Upper lobe of left lung (tissue), 4 donors: Measurements from ENCODE around the gene LPAR3.

ENCODE experiments used
- EP300 ChIP-seq, 4 donors: sonication (generic); formaldehyde crosslinking; IDR thresholded peaks; one replicate each; pipeline ENCODE4 v1.5.1; 2017; ENCODE audit warnings: antibody characterized with exemption in 4 of 4, control low read depth in 2 of 4
- POLR2A ChIP-seq, 4 donors: fragments of 450-650 bp; IDR thresholded peaks; one replicate each; pipeline ENCODE4 v1.5.1; 2016 to 2017; ENCODE audit warnings: antibody characterized with exemption in 4 of 4, mild to moderate bottlenecking in 2 of 4
- TF ChIP-seq, protein P1 (sequence below), 6 experiments: fragments of 450-650 bp in 4 of 6; fragments of 200-600 bp in 2 of 6; sonication (generic) in 2 of 6; IDR thresholded peaks; one replicate each; pipeline ENCODE4 v1.5.1; 2016 to 2019; ENCODE audit warnings: antibody characterized with exemption in 6 of 6

DNA sequence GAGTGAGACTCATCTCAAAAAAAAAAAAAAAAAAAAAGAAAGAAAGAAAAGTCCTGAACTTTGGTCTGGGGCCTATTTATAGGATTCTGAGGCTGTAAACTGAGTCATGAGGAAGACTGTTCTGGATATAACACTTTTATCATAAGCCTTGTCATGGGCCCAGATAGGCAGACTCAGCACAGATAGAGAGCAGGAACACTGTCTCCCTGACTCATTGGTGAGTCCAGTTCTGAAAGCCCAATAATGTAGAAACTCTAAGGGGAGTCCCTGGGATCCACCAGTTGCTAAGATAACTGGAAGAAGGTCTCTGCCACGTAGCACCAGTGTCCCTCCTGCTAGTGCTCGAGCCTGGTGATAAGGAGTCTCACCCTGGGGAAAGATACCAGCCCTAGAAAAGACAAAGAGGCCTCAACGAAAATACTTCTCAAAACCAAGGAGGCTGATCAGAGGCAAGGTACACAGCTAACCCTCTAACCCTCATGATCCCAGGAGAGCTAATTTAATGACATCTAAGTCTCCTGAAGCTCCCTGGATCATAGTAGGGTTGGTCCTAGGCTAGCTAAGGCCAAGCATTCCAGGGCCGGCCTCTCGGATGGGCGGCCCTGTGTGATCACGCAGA, 43.5 kb downstream of the LPAR3 start:
- TF ChIP-seq, protein P1, sequence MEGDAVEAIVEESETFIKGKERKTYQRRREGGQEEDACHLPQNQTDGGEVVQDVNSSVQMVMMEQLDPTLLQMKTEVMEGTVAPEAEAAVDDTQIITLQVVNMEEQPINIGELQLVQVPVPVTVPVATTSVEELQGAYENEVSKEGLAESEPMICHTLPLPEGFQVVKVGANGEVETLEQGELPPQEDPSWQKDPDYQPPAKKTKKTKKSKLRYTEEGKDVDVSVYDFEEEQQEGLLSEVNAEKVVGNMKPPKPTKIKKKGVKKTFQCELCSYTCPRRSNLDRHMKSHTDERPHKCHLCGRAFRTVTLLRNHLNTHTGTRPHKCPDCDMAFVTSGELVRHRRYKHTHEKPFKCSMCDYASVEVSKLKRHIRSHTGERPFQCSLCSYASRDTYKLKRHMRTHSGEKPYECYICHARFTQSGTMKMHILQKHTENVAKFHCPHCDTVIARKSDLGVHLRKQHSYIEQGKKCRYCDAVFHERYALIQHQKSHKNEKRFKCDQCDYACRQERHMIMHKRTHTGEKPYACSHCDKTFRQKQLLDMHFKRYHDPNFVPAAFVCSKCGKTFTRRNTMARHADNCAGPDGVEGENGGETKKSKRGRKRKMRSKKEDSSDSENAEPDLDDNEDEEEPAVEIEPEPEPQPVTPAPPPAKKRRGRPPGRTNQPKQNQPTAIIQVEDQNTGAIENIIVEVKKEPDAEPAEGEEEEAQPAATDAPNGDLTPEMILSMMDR (IDR thresholded peaks at IDR 0.05): no peak
- no peak for TF ChIP-seq POLR2A (IDR thresholded peaks at IDR 0.05)
- no peak for TF ChIP-seq EP300 (IDR thresholded peaks at IDR 0.05)
